ENCODE results near the gene RNF187. TPM values are rescaled to one million over a fixed set of nuclear protein-coding genes. Genes with fewer than 3 reads are reported as not detected.
"Not testable (repeated sequence)": the region's sequence is repeated elsewhere in the genome, so short reads cannot be mapped to it uniquely, and the experiment has no call there.

The RNF187 gene
- total RNA-seq, 1 donor from 2014 or later, result 31.1 TPM

GRCh38 chr1:228465141-228465540, 22.0 kb upstream of the RNF187 start:
- no peak for TF ChIP-seq CTCF (conservative IDR thresholded peaks at IDR 0.05; ENCODE audit: low read depth, low read length)

GRCh38 chr1:228465571-228466146, 21.5 kb upstream of the RNF187 start:
- H3K4me3 ChIP-seq (ENCODE audit: low read depth, low read length), result no peak overlapping the region
- DNase-seq (ENCODE audit: low read depth), result no peak
- TF ChIP-seq CTCF (conservative IDR thresholded peaks at IDR 0.05; ENCODE audit: low read depth, low read length), result no peak

More at GRCh38 chr1:228465141-228465540, 22.0 kb upstream of the RNF187 start:
- H3K4me3 ChIP-seq (ENCODE audit: low read depth, low read length), result no peak overlapping the region
- no peak for DNase-seq (ENCODE audit: low read depth)

GRCh38 chr1:228468188-228468587, 19.0 kb upstream of the RNF187 start:
- not testable (repeated sequence) for H3K4me3 ChIP-seq (ENCODE audit: low read depth, low read length); DNase-seq (ENCODE audit: low read depth)

GRCh38 chr1:228469413-228470162, 17.6 kb upstream of the RNF187 start:
- no peak for TF ChIP-seq CTCF (conservative IDR thresholded peaks at IDR 0.05; ENCODE audit: low read depth, low read length)
- H3K4me3 ChIP-seq (ENCODE audit: low read depth, low read length), result no peak overlapping the region
- no peak for DNase-seq (ENCODE audit: low read depth)

GRCh38 chr1:228471154-228471761, 15.9 kb upstream of the RNF187 start:
- TF ChIP-seq CTCF (conservative IDR thresholded peaks at IDR 0.05; ENCODE audit: low read depth, low read length), result no peak
- no peak for DNase-seq (ENCODE audit: low read depth)
- no peak overlapping the region for H3K4me3 ChIP-seq (ENCODE audit: low read depth, low read length)

- TF ChIP-seq CTCF (conservative IDR thresholded peaks at IDR 0.05; ENCODE audit: low read depth, low read length), result peak; percentile 66
- DNase-seq (ENCODE audit: low read depth), result no peak
These were observed 15.3 kb upstream of the RNF187 start for GRCh38 chr1:228471762-228472398.

GRCh38 chr1:228472655-228473054, 14.5 kb upstream of the RNF187 start:
- TF ChIP-seq CTCF (conservative IDR thresholded peaks at IDR 0.05; ENCODE audit: low read depth, low read length), result no peak
- DNase-seq (ENCODE audit: low read depth), result no peak
- no peak overlapping the region for H3K4me3 ChIP-seq (ENCODE audit: low read depth, low read length)

More at GRCh38 chr1:228471762-228472398, 15.3 kb upstream of the RNF187 start:
- H3K4me3 ChIP-seq (ENCODE audit: low read depth, low read length), result no peak overlapping the region

Data from epithelial cell of proximal tubule (primary cell).